ENCODE data around the gene KCNMA1.

KCNMA1 gene

DNA sequence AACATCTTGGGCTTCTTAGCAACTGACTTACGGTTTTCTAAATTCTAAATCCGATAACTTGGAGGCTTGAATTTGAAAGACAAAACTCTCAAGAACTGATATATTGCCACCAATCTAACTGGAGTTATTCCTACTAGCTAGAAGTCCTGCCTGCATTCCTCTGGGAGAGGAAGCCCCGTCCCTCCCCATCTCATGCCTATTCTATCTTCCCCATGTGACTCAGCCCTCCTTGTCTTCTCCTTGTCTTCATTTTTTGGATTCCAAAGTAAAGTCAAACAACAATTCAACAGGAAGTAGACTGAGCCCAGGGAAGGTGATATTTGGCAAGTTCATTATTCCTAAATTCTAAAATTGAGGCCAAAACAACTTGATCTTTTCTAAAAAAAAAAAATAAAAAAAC, 587.7 kb downstream of the KCNMA1 start:
- no peak for DNase-seq

DNA sequence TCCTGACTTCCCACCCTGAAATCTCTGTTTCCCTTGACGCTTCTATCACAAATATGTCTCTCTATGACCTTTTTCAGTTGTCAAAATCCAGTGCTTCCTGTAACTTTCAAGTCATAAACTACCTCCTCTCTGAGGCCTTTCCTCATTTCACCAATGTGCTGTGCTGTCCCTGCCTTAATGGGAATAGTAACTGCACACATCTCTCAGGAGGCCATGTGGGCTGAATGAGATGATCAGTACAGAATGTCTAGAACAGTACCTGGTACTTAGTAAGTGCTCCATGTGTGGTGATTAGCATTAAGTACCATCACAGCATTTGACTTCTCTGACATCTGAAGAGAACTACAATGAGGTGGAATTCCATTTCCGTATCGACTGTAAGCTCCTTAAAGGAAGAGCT, 588.5 kb downstream of the KCNMA1 start:
- no peak for DNase-seq

DNA sequence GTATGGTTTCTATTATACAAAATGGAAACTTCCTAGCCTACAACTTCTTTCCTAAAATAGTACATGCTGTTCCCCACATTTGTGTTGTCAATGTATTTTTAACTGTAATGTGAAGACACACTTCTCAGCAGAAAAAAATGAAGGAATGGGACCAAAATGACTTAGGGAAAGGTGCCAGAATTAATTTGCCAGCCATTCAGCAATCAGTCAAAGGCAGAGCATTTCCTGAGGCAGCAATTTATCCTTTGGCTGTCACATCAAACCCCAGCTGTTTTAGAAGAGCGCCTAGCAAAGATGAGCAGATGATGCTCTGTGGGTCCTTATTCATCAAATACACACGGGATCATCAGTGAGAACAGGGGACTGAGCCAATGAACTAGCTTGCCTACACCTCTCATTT, 592.5 kb downstream of the KCNMA1 start:
- no peak for DNase-seq

DNA sequence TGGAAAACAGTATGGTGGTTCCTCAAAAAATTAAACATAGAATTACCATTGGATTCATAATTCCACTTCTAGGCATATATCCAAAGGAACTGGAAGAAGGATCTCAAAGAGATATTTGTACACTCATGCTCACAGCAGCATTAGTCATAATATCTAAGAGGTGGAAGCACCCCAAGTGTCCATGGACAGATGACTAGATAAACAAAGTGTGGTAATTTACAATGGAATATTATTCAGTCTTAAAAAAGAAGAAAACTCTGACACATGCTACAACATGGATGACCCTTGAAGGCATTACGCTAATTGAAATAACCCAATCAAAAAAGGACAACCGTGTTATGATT, 594.2 kb downstream of the KCNMA1 start:
- DNase-seq = no peak

DNA sequence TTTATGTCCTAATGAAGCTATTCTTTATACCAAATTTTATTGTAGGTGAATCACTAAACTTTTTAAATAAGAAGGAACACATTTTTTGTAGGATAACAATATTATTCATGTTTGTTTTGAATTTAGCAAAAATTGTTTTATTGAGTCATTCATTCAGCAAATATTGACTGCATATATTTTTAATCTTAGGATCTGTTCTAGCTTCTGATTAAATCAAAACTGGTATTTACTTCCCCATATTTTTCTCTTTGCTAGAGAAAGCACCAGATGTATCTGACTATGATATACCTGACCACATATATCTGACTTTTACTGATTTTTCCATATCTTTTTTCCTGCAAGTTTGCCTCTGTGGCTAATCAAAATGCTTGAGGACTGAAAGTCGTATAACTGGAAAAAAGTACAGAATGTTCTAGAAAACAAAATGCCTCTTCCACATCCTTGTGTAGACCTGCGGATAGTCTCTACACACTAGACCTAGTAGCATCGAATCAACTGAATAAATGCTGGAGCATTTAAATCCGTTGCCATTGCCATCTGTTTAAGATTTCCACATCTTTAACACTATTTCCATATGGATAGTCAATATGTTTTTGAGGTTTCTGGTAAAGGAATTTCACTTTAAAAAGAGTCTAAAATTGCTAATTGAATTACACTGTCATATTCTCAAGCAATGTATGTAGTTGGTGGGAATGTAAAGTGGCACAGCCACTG, 594.7 kb downstream of the KCNMA1 start:
- no peak for DNase-seq

DNA sequence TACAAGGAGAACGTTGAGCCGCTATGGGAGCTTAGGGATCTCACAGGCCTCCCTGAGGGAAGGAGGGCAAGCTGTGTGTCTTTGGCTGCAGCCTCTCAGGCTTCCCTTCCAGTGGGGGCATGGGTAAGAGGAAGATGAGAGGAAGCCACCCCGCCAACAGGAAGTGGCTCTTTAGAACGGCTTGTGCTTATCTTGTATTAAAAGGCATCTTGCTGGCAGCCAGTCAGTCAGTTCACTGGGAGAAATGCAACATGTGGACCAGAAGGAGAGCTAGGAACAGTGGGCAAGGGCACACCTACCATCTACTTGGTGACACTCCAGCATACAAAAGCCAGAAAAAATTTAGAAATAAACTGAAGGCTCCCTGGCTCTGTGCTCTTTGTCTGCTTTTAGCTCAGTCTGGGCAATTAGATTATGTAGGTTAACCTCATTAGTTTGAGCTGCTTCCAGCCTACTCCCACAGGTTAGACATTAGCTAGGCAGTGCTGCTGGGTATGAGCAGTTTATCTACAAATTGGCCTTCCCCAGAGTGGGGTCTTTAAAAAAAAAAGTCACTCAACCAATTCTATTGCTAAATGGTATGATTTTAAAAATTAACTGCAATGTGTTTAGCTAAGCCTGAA, 595.9 kb downstream of the KCNMA1 start:
- DNase-seq = no peak

DNA sequence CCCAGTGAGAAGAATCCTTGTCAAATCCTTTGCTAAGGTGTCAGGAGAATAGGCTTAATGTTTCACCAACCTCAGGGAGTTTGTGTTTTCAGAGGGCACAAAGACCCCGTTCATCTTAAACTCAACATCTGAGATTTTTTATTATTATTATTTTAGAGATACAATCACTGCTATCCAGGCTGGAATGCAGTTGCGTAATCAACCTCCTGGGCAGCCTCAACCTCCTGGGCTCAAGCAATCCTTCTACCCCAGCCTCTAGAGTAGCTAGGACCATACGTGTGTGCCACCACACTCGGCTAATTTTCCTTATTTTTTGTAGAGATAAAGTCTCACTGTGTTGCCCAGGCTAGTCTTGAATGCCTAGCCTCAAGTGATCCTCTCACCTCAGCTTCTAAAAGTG, 599.2 kb downstream of the KCNMA1 start:
- no peak for DNase-seq

DNA sequence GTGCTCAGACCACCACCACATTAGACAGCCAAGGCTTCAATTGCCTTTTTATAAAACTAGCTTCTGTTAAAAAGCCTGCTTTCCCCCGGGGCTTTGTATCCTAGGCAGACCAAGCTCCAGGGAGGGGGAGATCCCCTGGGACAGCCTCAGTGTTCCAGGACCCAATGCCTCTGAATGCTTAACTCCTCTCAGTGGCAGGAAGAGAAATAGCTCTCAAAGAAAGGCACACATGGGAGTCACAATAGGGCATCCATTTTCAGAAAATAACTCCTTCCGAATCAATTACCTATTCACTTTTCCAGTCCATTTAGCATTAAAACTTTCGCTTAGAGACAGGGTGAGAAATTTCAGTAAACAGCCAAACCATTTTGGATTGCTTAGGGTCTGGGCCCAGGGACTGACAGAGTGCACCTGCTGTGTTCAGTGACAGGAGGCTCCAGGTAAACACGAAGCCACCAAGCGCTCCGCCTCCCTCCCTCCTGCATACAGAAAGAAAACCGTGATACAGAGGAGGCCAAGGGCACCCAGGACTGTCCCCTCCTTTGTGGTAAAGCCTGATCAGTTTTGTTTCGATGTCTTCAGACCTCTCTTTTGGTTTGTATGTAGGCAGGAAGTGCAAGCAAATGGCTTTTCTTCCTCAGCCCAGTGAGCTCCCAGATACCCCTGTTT, 599.7 kb downstream of the KCNMA1 start:
- DNase-seq = no peak

DNA sequence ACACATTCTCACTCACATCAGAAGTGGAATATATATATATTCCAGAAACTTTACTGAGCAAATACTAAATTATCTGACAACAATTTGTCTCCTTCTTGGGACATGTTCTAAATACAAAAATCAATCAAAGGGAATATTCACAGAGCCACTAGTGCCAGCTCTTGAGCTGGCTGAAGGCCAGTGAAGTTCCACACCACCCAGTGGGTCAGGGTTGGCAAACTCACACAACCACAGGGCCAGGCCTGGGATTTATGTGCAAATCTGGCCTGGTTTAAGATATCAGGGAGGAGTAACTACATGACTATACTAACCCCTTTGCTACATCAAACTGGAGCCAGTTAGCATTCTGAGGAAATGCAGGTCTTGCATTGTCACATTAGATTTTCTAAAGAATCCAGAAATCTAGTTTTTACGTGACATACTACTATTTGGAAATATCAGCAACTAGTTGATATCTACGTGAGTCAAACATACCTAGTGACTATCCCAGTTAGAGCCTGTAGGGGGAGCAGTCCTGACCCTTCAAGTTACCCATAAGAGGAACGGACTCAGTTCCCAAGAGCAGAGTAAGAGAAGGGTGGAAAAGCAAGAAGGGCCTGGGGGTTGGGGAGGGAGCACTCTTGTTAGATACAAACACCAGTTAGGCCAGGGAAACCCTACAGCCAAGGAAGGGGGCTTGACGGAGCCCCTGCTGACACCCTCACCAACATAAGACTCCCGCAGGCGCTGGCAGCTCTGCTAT, 600.4 kb downstream of the KCNMA1 start:
- no peak for DNase-seq

DNA sequence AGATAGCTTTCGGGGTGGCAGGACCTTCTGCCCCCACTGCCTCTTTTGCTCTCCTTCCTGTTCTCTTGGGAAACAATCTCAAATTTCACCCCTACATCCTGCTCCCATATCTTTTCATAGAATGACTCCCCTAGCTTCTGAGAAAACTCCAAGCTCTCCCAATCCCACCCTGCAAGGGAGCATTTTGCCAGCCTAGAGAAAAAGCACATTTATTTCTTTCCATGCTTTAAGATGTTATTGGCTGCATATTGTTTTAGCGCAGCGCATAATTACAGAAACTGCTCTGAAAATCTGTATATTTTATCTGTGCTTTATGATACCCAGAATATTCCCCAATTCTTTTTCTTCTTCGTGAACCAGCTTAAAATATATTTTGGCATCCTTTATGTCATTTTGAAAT, 601.3 kb downstream of the KCNMA1 start:
- no peak for DNase-seq

DNA sequence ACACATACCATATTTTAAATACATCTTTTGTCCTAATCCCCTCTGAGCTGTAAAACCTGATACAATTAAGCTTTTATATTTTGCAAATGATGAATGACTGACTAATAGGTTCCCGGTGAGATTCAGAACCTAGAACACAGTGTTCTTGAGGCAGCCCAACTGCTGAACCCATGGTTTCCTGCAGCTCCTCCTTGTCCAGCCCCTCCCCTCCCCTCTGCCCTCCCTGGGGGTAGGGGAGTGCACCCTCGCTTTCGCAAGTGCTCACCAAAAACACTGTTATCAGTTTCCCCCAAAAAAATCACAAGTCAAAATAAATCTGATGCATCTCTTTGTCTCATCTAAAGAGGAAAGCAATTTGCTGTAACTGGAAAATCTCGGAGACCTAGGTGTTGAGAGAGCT, 602.8 kb downstream of the KCNMA1 start:
- no peak for DNase-seq

DNA sequence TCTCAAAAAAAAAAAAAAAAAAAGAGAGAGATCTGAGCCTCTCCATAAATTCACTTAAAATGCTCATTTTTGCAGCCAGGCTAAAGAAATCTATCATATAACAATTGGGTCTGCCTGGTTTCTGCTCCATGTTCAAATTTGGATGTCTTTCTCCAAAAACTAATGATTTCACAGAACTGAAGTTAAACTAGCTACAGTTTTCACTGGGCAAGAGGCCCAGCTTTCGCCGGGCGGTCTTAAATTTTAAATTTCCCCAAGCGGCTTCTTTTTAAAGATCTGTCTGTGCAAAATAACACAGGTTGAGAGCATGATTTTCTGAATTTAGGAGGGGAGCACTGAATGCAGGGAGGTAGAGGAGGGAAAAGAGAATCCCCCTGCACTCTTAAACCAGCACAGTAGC, 603.4 kb downstream of the KCNMA1 start:
- no peak for DNase-seq

DNA sequence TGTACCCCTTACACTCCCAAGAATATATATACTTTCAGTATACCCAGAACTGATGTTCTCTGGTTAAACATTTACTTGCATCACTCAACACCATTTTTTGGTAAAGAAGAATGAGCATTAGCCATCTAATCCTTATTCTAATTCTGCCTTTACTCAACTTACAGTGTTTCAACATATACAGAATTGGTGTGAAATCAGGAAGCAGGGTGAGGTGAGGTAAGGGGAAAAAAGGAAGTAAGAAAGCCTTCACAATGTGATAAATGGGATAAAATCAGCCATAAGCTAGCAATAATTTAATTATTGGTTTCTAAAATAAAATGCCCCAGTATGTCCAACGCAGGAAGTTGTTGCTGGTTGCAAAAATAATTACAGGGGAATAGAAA, 605.4 kb downstream of the KCNMA1 start:
- DNase-seq = no peak

DNA sequence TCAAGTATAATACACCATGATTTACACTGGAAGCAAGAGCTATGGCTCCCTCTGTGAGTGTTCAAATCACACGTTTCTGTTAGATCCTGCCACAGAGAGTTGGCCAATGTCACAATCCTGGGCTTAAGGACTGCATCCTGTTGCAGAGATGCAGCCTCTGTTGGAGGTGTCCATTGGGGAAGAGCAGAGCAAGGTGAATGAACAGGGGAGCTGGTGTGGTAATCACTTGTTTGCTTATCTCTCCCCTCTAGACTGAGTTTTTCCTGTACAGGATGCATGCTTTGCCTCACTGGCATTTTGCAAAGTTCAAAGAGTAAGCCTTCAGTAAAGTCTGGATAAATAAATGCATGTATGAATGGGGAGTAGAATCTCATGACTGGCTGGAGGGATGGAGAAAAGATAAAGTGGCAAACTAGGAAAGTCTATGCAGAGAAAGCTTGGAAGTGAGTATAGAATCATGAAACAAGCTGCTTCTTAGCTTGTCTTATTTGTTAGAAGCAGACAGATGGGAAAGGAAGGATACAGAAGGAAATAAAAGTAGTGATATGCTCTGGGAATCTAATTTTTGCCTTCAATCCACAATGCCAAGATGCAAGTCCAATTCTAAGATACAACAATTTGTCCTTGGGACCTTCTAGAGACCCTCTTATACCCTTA, 605.9 kb downstream of the KCNMA1 start:
- no peak for DNase-seq

DNA sequence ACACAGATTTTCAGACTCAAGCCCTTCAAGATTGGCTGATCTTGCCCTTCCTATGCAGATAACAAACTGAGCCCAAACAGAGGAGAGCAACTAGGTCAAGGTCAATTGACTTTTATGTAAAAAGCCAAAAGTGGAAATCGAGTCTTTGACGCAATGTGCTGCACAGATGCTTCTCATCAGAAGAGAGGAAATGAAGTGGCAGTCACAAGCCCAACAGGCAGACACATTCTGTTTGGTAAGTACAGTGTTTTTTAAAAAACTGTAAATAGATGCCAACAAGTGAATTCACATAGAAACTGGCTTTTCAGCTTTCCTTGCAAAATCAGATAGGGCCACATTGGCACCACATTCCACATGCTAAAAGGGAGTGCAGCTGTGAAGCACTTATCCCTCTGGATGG, 606.6 kb downstream of the KCNMA1 start:
- no peak for DNase-seq

DNA sequence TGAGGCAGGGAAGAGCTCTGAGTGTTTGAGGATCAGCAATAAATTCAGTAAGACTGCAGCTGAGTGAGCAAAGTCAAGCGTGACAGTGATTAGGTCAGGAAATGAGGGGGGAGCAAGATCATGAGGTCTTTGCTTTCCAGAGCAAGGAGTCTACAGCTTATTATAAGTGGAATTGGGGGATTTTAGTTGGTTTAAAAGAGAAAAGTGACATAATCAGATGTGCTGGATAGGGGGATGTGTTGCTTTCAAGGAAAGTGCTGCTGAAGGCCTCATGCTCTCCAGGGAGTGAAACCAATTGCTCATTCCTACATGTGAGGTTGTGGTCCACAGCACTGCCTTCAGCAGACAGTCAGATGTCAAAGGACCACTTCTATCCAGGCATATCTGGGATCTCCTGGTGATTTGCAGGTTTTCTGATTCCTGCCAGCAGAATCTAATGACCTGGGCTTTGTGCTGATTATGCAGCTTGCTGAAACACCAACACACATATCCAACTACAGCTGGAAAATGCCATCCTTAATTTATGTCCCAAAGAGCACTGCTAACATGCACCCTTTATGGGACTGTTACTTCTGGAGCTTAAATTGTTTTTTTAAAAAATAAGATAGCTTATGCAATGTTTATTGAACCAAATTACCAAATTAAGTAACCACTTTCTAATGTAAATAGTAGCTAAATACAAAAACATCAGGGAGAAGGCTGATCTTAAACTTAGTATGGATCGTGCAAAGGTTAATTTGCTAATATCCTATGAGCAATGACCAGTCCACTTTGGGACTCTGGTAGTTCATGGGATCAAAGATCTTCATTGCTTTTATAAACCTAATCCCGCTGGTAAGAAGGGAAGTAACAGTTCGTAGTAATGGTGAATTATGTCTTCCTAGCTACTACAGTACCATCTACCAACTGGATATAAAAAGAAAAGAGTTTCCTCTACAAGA, 607.6 kb downstream of the KCNMA1 start:
- no peak for DNase-seq

DNA sequence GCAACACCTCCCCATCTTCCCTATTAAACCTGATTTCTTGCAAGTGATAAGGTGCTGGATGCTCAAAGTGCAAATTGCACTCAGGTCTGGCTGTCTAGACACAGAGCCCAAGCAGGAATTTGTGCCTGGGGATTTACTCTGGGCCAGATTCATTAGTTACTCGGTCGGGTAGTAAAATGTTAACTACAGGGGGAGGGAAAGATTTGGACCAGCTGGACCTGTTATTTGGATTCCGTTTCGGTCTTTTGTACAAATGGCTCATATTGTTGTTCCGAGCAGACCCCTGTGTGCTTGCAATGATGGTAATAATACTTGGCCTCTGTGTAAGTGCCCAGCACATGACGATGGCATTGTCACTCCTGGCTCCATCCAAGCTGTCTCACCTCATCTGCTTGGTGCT, 609.6 kb downstream of the KCNMA1 start:
- DNase-seq = no peak

DNA sequence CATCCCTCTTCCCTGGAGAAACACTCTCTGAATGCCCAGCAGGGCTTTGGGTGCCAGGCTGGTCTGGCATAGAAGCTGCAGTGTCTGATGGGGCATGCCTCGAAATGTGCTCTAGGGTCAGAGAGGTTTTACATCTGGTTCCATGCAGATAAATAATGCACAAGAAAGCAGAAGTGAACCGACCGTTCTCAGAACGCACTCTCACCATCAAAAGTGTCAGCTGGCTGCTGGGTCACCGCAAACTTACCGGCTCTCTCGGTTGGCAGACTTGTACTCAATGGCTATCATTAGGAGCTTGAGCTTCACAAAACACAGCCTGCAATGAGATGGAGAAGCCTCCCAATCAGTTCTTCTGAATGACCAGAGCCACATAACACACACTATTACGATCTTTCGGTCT, 610.0 kb downstream of the KCNMA1 start:
- no peak for DNase-seq

DNA sequence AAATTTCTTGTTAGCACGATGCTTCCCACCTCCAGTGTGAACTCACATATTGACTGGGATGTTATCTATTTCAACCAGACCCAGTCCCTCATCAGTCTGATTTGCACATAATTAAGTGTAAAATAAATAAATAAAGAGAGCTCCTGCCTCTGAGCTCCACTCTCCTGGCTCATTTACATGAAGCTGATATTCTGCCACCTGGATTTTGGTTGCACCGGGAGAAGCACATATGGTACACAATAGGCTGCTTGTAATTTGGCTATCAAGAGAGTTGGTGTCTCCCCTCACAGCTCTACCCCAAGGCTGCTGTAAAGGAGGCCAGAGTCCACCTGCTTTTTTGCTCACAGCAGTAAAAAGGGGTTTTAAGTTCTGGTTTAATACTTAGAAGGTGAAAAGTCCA, 610.5 kb downstream of the KCNMA1 start:
- DNase-seq = no peak

DNA sequence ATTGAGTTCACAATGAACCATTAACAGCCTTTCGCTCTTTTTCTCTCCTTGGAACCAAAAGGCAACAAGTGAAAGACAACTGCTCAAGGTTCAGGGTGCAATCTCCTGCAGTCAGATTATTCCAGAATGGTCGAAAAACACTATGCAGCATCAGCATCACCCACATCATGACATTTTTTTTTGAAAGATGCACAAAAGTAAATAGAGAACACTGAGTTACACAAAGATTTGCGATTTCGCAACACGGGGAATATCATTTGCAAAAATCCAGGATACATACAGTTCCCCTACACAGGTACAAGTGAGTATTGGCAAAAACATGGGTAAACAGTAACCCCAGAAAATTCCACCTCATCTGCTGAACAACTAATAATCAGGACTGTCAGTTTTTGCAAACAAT, 611.5 kb downstream of the KCNMA1 start:
- no peak for DNase-seq

DNA sequence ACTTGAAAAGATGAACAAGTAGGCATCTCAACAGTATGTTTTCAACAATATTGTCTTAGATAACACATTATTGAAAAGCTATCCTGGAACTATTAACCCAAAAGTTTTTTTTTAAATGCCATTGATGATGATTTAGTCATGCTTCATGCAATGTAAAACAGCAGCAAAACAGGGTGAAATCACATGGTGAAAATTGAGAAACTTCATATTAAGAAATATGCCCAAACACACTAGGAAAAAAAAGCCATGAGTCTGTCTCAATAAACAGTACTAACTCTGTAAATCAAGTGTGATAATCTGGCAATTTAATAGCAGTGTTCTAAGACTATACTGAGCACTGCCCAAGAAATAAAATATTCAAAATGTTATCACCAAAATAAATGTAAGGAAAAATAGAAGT, 613.1 kb downstream of the KCNMA1 start:
- no peak for DNase-seq

DNA sequence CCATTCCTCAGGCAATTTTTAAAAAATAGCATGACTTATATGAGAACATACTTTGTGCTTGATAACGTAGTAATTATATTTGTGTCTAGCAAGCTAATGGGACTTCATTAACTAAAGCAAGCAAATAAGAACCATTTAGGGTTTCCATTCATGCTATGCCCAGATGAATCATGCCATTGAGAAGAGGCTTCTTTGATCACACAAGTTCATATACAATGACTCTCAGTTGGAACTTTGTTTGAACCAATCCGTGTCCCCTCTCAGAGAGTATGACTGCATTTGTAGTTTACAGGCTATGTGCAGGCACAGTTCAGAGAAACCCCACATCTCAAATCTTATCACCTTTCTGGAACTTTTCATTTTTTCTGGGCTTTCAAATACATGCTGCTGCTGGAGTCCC, 614.2 kb downstream of the KCNMA1 start:
- no peak for DNase-seq
